Neural crest cell (in vitro differentiated cells): Measurements from ENCODE around the gene MTFR1L. TPM values are rescaled to one million over a fixed set of nuclear protein-coding genes. Genes with fewer than 3 reads are reported as not detected.

ENCODE experiments used
- DNase-seq: peaks from one replicate; pipeline ENCODE4 v3.0.0; 2021; ENCODE audit warnings: low read depth, mixed read lengths, low spot score
- H3K27ac Mint-ChIP-seq: one replicate; pipeline ENCODE4 v1.8.0; 2021; ENCODE audit warnings: mild to moderate bottlenecking, mixed read lengths; ENCODE audit not compliant: unreplicated experiment
- H3K27me3 Mint-ChIP-seq: 2 replicates; pipeline ENCODE4 v1.8.0; 2021; ENCODE audit warnings: low read depth, mild to moderate bottlenecking, mixed read lengths
- H3K36me3 Mint-ChIP-seq: 2 replicates; pipeline ENCODE4 v1.8.0; 2021; ENCODE audit warnings: low read depth, mild to moderate bottlenecking, mixed read lengths
- H3K4me1 Mint-ChIP-seq: 2 replicates; pipeline ENCODE4 v1.8.0; 2021; ENCODE audit warnings: mixed read lengths
- H3K4me3 Mint-ChIP-seq: one replicate; pipeline ENCODE4 v1.8.0; 2021; ENCODE audit warnings: mild to moderate bottlenecking, mixed read lengths
- H3K9me3 Mint-ChIP-seq: 2 replicates; pipeline ENCODE4 v1.8.0; 2021; ENCODE audit warnings: mixed read lengths
- total RNA-seq: library from RNA; stranded (reverse); gene quantifications from 2 replicates; pipeline ENCODE4 v1.2.1, GENCODE V29; 2021
- TF ChIP-seq, protein P1 (sequence below): fragments of 200-600 bp; sonication (generic); conservative IDR thresholded peaks from 2 replicates; pipeline ENCODE4 v1.5.0; 2021; ENCODE audit warnings: antibody characterized with exemption, mild to moderate bottlenecking

Gene MTFR1L
- total RNA-seq, 1 donor from 2014 or later = 68.6 TPM

DNA sequence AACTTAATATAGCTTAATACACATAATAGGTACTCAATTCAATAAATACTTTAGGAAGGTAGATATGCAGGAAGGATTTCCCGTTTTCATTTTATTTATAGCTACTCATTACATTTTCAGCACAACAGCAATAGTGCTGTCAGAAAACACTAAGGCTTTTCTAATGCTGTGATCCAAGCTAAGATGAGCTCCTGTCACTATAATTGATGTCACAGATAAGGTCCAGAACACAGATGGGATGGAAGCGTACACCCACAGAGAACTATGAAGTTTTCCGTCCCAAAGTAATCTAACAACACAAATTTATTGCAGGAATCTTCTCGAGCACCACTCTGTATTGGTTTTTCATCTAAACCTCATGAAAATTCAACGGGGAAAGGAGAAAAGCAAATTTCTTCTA is 25.9 kb downstream of the MTFR1L start:
- Mint-ChIP-seq H3K4me3 (no peak overlapping the region), H3K9me3 (no peaks in the 10 kb centered on the region), H3K4me1 (peaks cover 32% of the 10 kb centered on the region), H3K27me3 (no peaks in the 10 kb centered on the region), H3K36me3 (no peaks in the 10 kb centered on the region), H3K27ac (no peak overlapping the region)
- DNase-seq = no peak
- TF ChIP-seq, protein P1, sequence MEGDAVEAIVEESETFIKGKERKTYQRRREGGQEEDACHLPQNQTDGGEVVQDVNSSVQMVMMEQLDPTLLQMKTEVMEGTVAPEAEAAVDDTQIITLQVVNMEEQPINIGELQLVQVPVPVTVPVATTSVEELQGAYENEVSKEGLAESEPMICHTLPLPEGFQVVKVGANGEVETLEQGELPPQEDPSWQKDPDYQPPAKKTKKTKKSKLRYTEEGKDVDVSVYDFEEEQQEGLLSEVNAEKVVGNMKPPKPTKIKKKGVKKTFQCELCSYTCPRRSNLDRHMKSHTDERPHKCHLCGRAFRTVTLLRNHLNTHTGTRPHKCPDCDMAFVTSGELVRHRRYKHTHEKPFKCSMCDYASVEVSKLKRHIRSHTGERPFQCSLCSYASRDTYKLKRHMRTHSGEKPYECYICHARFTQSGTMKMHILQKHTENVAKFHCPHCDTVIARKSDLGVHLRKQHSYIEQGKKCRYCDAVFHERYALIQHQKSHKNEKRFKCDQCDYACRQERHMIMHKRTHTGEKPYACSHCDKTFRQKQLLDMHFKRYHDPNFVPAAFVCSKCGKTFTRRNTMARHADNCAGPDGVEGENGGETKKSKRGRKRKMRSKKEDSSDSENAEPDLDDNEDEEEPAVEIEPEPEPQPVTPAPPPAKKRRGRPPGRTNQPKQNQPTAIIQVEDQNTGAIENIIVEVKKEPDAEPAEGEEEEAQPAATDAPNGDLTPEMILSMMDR = no peak

- Mint-ChIP-seq H3K9me3 (no peaks in the 10 kb centered on the region), H3K4me3 (no peak overlapping the region), H3K4me1 (peaks cover 32% of the 10 kb centered on the region), H3K27ac (no peak overlapping the region), H3K36me3 (no peaks in the 10 kb centered on the region), H3K27me3 (no peaks in the 10 kb centered on the region)
- DNase-seq = no peak
- TF ChIP-seq, protein P1 = no peak
Observed at GRCh38 chr1:25847929-25848328, 28.2 kb downstream of the MTFR1L start.

GRCh38 chr1:25848531-25848930 is 28.8 kb downstream of the MTFR1L start:
- DNase-seq = no peak
- TF ChIP-seq, protein P1 = no peak
- no peak overlapping the region for H3K27ac Mint-ChIP-seq
- no peaks in the 10 kb centered on the region for H3K9me3 Mint-ChIP-seq
- H3K4me3 Mint-ChIP-seq = no peak overlapping the region
- H3K4me1 Mint-ChIP-seq = peaks cover 32% of the 10 kb centered on the region
- no peaks in the 10 kb centered on the region for H3K36me3 Mint-ChIP-seq
- H3K27me3 Mint-ChIP-seq = no peaks in the 10 kb centered on the region

GRCh38 chr1:25854554-25854953 is 34.8 kb downstream of the MTFR1L start:
- H3K4me1 Mint-ChIP-seq = peaks cover 24% of the 10 kb centered on the region
- TF ChIP-seq, protein P1 = no peak
- H3K9me3 Mint-ChIP-seq = no peaks in the 10 kb centered on the region
- H3K36me3 Mint-ChIP-seq = no peaks in the 10 kb centered on the region
- no peaks in the 10 kb centered on the region for H3K27me3 Mint-ChIP-seq
- H3K4me3 Mint-ChIP-seq = no peak overlapping the region
- DNase-seq = no peak
- H3K27ac Mint-ChIP-seq = no peak overlapping the region

DNA sequence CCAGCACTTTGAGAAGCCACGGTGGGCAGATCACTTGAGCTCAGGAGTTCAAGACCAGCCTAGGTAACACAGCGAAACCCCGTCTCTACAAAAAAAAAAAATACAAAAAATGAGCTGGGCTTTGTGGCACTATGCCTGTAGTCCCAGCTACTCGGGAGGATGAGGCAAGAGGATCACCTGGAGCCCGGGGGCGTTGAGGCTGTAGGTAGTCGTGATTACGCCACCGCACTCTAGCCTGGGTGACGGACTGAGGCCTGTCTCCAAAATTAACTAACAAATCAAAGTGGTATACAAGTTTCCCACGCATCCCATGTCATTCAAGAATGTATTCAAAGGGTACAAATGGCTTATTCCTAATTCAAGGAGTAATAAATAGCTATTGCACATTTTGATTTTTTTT is 37.1 kb downstream of the MTFR1L start:
- H3K9me3 Mint-ChIP-seq = no peaks in the 10 kb centered on the region
- no peaks in the 10 kb centered on the region for H3K27me3 Mint-ChIP-seq
- no peak overlapping the region for H3K27ac Mint-ChIP-seq
- H3K4me1 Mint-ChIP-seq = peaks cover 40% of the 10 kb centered on the region
- DNase-seq = no peak
- H3K4me3 Mint-ChIP-seq = peak overlapping the region; percentile 35
- H3K36me3 Mint-ChIP-seq = no peaks in the 10 kb centered on the region
- TF ChIP-seq, protein P1 = no peak

DNA sequence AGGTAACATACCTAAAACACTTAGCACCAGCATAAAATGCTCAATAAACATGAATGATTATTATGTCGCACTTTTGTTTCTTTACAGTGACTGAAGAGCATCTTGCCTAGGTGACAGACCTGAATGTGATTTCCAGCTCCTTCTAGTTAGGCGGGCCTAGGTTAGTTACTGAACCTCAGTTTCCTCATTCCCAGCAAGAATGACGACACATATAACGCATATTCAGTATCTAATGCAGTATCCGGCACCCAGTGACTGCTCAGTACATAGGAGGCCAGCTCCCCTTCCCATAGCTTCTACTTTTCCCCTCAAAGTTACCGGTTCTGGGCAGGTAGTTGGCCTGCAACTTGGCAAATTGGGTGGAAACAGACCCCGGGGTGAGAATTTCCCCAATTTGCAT is 38.7 kb downstream of the MTFR1L start:
- Mint-ChIP-seq H3K4me3 (peak overlapping the region; percentile 96), H3K27ac (peak overlapping the region; percentile 99), H3K36me3 (peaks cover 4% of the 10 kb centered on the region), H3K9me3 (no peaks in the 10 kb centered on the region), H3K4me1 (peaks cover 44% of the 10 kb centered on the region), H3K27me3 (no peaks in the 10 kb centered on the region)
- TF ChIP-seq, protein P1 = no peak
- DNase-seq = no peak
